NCI-H2107 treated with DMSO at 0.1 percent for 48 hours (cell line): ENCODE data around the gene SLC1A5.

Experiments used
- DNase-seq: peaks from one replicate; lab custom pipeline; 2025; ENCODE audit not compliant: unreplicated experiment; lab: John Stamatoyannopoulos, UW

SLC1A5 gene

GRCh38 chr19:46745030-46745429 lies 43.4 kb downstream of the SLC1A5 start:
- DNase-seq, result no peak

DNA sequence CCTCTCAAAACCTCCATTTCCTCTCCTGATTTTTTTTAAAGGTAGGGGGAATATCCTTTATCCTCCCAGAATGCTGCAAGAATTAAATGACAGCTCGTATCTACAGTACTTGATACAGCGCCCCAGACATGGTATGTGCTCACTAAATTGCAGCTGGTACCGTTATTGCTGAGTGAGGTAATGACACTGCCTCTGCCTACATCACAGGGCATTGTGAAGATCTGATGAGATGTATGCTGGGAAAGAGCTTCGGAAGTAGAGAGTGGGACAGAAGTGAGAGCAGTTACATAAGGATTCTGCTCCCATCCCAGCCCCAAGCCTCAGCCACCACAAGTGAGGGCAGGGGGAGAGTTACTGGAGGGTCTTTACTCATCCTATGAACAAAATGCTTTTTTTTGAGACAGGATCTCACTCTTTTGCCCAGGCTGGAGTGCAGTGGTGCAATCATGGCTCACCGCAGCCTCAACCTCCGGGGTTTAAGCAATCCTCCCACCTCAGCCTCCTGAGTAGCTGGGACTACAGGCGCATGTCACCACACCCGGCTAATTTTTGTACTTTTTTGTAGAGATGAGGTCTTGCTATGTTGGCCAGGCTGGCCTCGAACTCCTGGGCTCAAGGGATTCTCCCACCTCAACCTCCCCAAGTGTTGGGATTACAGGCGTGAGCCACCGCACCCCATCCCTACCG lies 44.2 kb downstream of the SLC1A5 start:
- no peak for DNase-seq

DNA sequence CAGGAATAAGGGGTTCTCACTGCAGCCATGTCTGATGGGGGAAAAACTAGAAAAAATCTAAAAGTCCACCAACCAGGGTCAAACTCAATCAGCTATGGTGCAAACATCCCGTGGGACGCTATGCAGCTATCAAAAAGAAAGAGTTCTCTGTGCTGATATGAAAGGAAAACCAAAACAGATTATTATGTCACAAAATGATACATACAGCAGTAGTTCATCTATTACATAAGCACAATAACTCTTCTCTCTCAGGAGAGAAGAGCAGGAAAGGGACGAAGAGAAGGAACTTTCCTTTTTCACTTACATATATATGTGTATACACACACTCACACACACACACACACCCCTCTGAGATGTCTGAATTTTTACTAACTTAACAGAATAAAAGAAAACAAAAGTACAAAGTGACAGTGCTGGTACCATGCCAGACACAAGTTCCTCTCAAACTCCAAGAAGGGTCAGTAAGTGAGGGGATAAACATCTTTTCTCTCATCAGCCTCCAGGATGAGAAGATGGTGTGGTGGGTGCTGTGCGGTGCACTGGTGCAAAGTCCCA lies 45.4 kb downstream of the SLC1A5 start:
- no peak for DNase-seq

DNA sequence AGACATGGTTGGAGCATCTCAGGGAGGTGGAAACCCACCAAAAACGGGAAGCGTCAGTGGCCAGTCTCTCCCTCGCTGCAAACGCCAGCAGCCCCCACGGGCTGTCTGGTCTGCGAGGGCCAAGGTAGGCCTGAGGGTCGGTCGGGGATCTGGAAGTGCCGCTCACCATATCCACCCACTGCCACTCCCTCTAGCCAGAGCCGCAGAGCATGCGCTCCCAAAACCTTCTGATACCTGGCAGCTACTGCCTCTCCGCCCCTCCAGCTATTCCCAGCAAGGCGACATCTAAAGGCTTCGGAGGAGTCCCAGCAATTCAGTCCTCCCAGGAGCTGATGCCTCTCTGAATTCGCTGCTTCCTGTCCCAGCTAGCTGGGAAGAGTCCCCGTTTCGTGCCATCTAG lies 46.9 kb downstream of the SLC1A5 start:
- DNase-seq, result no peak

DNA sequence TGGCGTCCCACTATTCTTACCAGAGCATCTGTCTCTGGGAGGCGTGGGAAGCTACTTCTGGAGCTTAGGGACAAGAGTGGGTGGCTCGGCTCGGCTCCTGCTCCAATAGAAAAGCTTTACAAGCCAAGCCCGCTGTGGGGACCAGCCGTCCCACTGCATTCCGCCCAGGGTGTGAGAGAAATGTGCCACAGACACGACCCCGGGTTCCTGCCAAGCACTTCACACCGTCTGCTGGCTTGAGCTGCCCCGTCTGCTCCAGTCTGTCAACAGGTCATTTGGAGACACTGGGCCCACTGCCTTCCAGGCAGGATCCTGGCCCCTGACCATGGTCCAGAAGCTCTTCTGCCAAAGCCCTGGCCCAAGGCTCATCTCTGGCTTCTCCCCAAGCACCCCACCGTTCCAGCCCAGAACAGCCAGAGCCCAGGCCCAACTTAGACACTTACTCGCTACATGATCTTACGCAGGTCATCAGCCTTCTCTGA lies 49.1 kb downstream of the SLC1A5 start:
- DNase-seq, result no peak

DNA sequence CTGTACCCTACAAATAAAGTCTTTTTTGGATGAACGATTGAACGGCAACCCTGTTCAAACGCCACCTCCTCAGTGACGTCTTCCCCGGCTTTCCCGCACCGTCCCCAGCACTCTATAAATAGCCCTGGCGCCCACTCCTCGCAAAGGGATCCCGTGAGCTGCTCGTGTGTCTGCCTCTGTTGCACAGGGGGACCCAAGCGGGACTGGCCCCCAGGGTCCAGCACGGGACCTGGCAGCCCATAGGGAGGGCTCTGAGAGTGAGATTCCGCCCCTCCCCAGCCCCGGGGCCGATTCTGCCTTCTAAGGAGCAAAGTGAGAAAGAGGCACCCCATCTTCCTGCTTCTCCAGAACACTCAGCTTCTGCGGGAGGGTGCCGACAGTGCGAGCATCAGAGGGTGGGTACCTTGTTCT lies 50.6 kb downstream of the SLC1A5 start:
- DNase-seq, result no peak

DNA sequence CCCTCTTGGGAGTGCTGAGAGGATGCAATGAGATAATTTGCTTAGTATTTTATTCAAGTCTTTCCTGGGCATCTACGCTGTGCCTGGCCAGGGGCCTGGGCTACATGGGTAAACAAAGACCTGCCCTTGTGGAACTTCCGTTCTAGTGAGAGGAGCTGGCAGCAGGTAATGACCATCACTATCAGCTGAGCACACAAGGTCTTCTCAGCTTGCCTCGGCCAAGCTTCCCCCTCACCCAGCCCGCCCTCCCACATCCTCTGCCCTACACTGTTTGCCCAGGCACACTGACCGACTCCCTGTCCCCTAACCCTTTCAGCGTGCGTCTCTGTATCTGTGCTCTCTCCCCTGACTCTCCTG lies 51.1 kb downstream of the SLC1A5 start:
- no peak for DNase-seq

DNA sequence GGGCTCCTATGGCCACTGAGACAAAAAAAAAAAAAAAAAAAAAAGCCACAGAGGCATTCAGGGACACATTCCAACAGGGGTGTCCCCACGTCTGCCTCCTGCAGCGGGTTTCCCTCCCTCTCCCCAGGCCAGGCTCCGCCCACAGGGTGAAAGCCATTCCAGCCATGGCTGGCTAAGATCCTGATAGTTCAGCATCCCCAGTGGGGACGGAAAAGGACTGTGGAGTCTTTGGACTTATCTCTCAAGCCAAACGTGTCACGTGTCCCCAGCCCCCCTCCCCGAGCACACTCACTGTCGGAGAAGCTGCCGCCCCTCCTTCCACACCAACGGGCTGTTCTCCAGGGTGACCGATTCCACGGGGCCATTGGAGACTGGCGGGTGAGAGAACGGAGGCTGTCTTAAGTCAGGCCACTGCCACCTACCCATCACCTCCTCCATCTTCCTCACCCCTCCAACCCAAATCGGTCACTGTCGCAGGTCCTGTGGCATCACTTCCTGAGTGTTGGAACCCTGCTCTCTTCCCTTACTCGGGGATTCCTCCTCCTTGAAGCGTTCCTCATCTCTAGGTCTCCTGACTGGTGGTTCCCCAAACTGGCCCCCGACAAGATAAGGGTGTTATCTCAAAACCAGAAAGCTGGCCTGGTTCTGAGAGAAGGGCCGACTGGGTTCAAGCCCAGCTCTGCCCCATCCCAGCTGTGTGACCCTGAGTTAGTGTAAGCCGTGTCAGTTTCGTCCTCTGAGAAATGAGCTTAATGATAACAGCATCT lies 51.7 kb downstream of the SLC1A5 start:
- no peak for DNase-seq

GRCh38 chr19:46733690-46734292 lies 54.6 kb downstream of the SLC1A5 start:
- DNase-seq, result no peak

DNA sequence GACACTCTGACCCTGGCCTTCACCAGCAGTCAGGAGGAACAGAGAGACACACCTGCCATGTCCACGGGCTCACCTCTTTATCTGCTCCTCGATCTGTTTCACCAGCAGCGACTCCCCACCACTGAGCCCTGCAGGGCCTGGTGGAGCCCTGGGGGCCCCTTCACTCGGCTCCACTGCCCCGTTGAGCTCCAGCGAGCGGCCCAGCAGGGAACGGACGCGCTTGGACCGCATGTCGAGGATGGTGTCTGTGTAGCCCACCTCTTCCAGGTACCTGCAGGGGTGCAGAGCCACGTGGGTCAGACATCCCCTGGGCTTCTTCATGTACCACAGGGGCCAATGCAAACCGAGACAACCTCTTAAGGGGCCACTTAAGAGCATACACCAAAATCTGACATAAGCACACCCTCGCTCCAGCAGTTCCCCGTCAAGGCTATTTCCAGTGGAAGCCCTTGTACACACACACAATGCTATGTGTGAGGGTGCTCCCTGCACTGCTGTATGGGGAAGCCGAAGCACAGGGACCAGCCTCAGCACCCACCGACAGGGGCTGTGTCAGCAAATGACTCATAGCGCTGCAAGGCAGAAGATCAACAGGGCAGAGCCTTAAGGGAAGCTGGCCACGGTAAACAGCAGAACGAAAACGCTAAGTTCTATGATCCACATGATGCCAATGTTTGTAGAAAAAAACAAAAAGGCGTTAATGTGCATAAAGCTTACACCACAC lies 55.3 kb downstream of the SLC1A5 start:
- no peak for DNase-seq

DNA sequence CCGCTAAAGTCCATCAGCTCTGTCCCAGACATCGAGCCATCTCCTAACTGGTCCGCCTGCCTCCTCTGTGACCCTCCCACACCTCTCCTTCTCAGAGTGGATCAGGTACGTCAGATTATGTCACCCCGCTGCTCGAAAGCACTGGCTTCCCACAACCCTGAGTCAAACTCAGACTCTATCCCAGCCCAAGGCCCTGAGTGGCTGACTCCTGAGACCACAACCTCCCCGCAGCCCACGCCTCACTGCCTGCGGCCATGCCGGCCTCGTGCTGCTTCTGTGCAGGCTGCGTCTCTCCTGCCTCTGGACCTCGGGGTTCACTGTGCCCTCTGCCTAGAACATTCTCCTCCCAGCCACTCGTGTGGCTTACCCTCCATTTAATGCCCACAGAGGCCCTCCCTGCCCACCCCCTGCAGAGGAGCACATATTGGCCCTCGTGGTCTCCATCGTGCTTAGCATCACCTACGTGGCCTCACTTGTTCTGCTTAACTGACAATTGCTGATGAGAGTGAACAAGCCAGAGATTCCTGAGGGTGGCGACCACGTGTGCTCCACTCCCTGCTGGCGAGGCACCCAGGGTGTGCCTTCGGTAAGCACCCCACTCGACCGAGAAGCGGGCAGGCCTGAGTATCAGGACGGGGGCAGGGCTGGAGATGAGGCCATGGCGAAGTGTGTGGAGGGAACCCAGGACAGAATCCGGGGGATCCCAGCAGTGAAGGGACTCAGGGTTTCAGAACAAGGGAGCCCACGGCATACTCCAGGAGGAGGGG lies 56.0 kb downstream of the SLC1A5 start:
- no peak for DNase-seq

- no peak for DNase-seq
These were observed 56.8 kb downstream of the SLC1A5 start for GRCh38 chr19:46731584-46731983.

- no peak for DNase-seq
These were observed 57.3 kb downstream of the SLC1A5 start for GRCh38 chr19:46731007-46731501.

DNA sequence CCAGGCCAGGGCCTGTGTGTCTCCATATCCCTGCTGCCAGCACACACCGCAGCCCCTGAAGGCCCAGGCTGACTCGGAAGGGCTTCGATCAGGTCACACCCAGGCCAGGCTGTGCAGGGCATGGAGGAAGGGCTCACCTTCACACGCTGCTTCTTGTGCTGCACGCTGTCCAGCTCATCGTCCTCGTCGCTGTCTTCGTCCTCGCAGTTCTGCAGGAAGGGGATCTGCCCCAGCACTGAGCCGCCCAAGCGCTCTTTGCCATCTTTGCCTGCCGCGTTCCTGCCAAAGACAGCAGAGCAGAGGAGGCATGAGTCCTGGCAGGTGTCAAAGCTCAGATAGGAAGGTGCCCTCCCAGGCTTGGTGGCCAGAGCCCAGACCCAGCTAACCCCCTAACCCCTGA lies 57.8 kb downstream of the SLC1A5 start:
- DNase-seq, result no peak

- no peak for DNase-seq
These were observed 58.2 kb downstream of the SLC1A5 start for GRCh38 chr19:46730187-46730586.

DNA sequence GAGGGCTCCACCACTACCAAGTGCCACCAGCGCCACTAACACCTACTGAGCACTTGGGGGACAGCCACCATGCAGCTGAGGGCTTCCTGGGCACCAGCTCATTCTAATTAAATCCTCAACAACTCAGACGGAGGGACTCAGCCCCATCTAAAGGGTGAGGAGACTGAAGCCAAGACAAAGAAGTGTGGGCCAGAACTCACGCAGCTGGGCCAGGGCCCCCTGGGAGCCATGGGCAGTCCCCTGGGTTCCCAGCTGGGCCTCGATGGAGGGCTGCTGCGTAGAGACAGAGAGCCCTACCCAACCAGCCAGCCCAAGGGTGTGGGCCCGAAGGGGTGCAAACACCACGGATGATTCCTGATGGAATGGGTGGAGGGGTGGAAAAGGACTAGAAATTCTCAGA lies 58.7 kb downstream of the SLC1A5 start:
- no peak for DNase-seq

DNA sequence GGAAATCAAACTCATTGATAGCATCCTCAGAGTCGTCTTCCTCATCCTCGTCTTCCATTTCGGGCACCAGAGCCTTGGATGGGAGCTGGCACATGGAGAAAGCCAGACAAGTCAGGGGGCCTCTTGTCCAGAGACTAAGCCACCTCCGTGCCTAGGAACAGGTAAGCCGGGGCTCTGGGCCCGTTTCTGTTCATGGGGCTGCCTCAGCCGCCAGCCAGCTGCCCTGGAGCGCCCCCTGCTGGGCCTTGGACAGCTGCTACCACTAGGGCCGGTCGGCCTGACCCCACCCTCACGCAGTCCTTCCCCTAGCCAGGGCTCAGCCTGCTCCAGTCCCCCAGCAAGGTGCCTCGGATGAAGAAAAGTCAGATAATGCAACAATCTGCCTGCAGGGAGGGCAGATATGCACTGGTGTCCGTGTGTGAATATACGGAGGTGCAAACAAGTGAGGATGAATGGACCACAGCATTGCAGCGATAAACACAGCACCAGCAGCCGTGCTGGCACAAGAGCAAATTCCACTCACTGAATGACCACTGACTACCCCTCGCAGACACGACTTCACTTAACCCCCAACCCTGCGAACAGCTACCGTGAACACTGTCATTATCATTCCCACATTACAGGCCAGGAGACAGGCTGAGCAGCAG lies 59.6 kb downstream of the SLC1A5 start:
- no peak for DNase-seq

- DNase-seq, result no peak
These were observed 60.2 kb downstream of the SLC1A5 start for GRCh38 chr19:46728208-46728607.

DNA sequence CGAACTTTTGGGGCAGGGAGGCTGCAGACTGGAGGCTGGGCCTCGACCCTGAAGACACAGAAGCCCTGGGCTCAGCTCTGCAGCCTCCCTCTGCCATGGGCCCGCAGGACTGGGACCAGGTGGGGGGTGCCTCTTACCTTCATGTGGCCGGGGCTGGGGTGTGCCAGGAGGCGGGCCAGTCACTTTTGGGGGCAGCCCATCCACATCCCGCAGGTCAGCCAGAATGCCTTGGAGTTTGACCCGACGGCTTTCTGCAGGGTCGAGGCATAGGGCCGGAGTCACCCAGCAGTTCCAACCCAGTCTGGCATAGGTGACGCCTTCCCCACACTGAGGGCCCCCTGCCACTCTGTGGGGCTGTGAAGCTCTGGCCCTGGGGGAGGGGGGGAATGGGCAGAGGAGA lies 60.6 kb downstream of the SLC1A5 start:
- no peak for DNase-seq

DNA sequence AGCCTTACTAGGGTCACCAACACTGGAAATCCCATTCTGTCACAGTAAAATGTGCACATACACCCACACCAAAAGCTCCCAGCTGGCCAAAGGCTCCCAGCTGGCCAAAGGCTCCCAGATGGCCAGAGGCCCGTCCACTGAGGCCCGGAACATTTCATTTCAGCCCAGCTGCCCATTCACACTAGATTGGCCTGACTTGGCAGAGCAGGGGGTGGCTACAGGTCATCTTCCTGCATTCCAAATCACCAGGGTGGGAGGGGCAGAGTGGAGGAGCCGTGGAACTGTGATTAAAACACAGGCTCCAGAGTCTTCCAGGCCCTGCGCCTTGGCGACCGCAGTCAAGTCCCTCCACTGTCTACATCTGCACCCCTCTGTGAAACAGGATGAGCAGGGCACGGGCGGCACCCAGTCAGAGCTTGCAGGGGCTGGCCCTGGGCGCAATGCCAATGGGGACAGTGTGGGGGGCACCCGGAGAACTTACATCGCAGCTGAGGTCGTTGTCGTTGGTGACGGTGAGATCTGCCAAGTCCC lies 61.4 kb downstream of the SLC1A5 start:
- DNase-seq, result no peak
